ENCODE results near the gene PHF24.

- TF ChIP-seq, protein P1, sequence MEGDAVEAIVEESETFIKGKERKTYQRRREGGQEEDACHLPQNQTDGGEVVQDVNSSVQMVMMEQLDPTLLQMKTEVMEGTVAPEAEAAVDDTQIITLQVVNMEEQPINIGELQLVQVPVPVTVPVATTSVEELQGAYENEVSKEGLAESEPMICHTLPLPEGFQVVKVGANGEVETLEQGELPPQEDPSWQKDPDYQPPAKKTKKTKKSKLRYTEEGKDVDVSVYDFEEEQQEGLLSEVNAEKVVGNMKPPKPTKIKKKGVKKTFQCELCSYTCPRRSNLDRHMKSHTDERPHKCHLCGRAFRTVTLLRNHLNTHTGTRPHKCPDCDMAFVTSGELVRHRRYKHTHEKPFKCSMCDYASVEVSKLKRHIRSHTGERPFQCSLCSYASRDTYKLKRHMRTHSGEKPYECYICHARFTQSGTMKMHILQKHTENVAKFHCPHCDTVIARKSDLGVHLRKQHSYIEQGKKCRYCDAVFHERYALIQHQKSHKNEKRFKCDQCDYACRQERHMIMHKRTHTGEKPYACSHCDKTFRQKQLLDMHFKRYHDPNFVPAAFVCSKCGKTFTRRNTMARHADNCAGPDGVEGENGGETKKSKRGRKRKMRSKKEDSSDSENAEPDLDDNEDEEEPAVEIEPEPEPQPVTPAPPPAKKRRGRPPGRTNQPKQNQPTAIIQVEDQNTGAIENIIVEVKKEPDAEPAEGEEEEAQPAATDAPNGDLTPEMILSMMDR (IDR thresholded peaks at IDR 0.05): no peak
- TF ChIP-seq EP300 (IDR thresholded peaks at IDR 0.05; ENCODE audit: low read depth): no peak
Measured at GRCh38 chr9:34991607-34992375, 33.7 kb downstream of the PHF24 start.
